Stimulated activated CD4-positive, alpha-beta T cell treated with anti-CD3 and anti-CD28 coated beads, Interleukin-1b, Interleukin-23, amount 100 ng/mL, for 48 hours (primary cell): Measurements from ENCODE around the gene SAAL1.

Experiments used
- DNase-seq: peaks from one replicate; pipeline ENCODE4 v3.0.0-alpha.2; 2020

SAAL1 gene

GRCh38 chr11:18081551-18081950 lies 24.3 kb downstream of the SAAL1 start:
- no peak for DNase-seq

- no peak for DNase-seq
Observed at GRCh38 chr11:18080451-18080850, 25.4 kb downstream of the SAAL1 start.

GRCh38 chr11:18078909-18079308 lies 27.0 kb downstream of the SAAL1 start:
- no peak for DNase-seq

GRCh38 chr11:18075444-18075843 lies 30.4 kb downstream of the SAAL1 start:
- DNase-seq: no peak

GRCh38 chr11:18071098-18071705 lies 34.7 kb downstream of the SAAL1 start:
- no peak for DNase-seq

GRCh38 chr11:18067372-18067771 lies 38.5 kb downstream of the SAAL1 start:
- DNase-seq: no peak

- DNase-seq: no peak
Observed at GRCh38 chr11:18066626-18067025, 39.3 kb downstream of the SAAL1 start.

- DNase-seq: no peak
Observed at GRCh38 chr11:18065572-18065971, 40.3 kb downstream of the SAAL1 start.

- DNase-seq: no peak
Observed at GRCh38 chr11:18064450-18065054, 41.3 kb downstream of the SAAL1 start.

- no peak for DNase-seq
Observed at GRCh38 chr11:18063862-18064434, 41.9 kb downstream of the SAAL1 start.

- no peak for DNase-seq
Observed at GRCh38 chr11:18063125-18063524, 42.8 kb downstream of the SAAL1 start.

- DNase-seq: no peak
Observed at GRCh38 chr11:18061351-18061750, 44.5 kb downstream of the SAAL1 start.

- DNase-seq: no peak
Observed at GRCh38 chr11:18056561-18057181, 49.2 kb downstream of the SAAL1 start.

GRCh38 chr11:18054511-18055103 lies 51.3 kb downstream of the SAAL1 start:
- no peak for DNase-seq

GRCh38 chr11:18050848-18051247 lies 55.0 kb downstream of the SAAL1 start:
- no peak for DNase-seq

- peak; percentile 2 for DNase-seq
Observed at GRCh38 chr11:18046116-18046777, 59.6 kb downstream of the SAAL1 start, which contains the start of gene TPH1. Gene TPH1, minus strand, starts transcription at chr11:18046269. Its CDS starts 5,507 bp downstream, at chr11:18040762.

GRCh38 chr11:18036456-18036855 lies 69.4 kb downstream of the SAAL1 start:
- DNase-seq: no peak
